ENCODE results near the gene DRG2.

DRG2 gene

GRCh38 chr17:18117982-18118975 is 30.5 kb downstream of the DRG2 start:
- no peak for DNase-seq

GRCh38 chr17:18119166-18119745 is 31.5 kb downstream of the DRG2 start:
- DNase-seq: no peak

GRCh38 chr17:18119938-18120337 is 32.2 kb downstream of the DRG2 start:
- no peak for DNase-seq

- DNase-seq: no peak
These were observed 32.8 kb downstream of the DRG2 start for GRCh38 chr17:18120461-18121017.

GRCh38 chr17:18121144-18121910 is 33.6 kb downstream of the DRG2 start:
- DNase-seq: no peak

GRCh38 chr17:18122990-18123753 is 35.4 kb downstream of the DRG2 start:
- DNase-seq: no peak

- DNase-seq: no peak
These were observed 36.8 kb downstream of the DRG2 start for GRCh38 chr17:18124345-18125126.

- DNase-seq: no peak
These were observed 41.3 kb downstream of the DRG2 start for GRCh38 chr17:18129041-18129502.

GRCh38 chr17:18132711-18133110 is 45.0 kb downstream of the DRG2 start:
- no peak for DNase-seq

GRCh38 chr17:18136357-18136756 is 48.6 kb downstream of the DRG2 start:
- DNase-seq: no peak

- no peak for DNase-seq
These were observed 50.5 kb downstream of the DRG2 start for GRCh38 chr17:18138065-18138749.

GRCh38 chr17:18139092-18139491 is 51.3 kb downstream of the DRG2 start:
- DNase-seq: no peak

- DNase-seq: no peak
These were observed 51.8 kb downstream of the DRG2 start for GRCh38 chr17:18139498-18139897.

- no peak for DNase-seq
These were observed 52.2 kb downstream of the DRG2 start for GRCh38 chr17:18139949-18140348.

GRCh38 chr17:18140648-18141047 is 52.9 kb downstream of the DRG2 start:
- DNase-seq: no peak

GRCh38 chr17:18141210-18141803 is 53.6 kb downstream of the DRG2 start:
- DNase-seq: no peak

GRCh38 chr17:18142417-18142816 is 54.7 kb downstream of the DRG2 start:
- no peak for DNase-seq

- no peak for DNase-seq
These were observed 55.5 kb downstream of the DRG2 start for GRCh38 chr17:18143044-18143936.

- DNase-seq: no peak
These were observed 56.5 kb downstream of the DRG2 start for GRCh38 chr17:18144261-18144660.

Data from NCI-H1048 (cell line).